C4-2B (cell line): ENCODE results near the gene PPFIA3.

Experiments used
- CTCF ChIP-seq: fragments of 450-650 bp; conservative IDR thresholded peaks from 2 replicates; pipeline ENCODE4 v1.5.1; 2017; ENCODE audit warnings: mild to moderate bottlenecking
- ZFX ChIP-seq: fragments of 450-650 bp; IDR thresholded peaks from 2 replicates; pipeline ENCODE4 v1.6.1; 2017

GRCh38 chr19:49119411-49120324, at the start of gene PPFIA3:
- no peak for TF ChIP-seq CTCF
- no peak for TF ChIP-seq ZFX
